GM12872 (cell line): ENCODE measurements around the gene LYZ.

ENCODE experiments used
- TF ChIP-seq, protein P1 (sequence below): IDR thresholded peaks from 3 replicates; pipeline ENCODE4 v1.5.1; 2011; ENCODE audit warnings: low read depth, mild to moderate bottlenecking, low read length, moderate library complexity; ENCODE audit not compliant: insufficient read depth

The LYZ gene

DNA sequence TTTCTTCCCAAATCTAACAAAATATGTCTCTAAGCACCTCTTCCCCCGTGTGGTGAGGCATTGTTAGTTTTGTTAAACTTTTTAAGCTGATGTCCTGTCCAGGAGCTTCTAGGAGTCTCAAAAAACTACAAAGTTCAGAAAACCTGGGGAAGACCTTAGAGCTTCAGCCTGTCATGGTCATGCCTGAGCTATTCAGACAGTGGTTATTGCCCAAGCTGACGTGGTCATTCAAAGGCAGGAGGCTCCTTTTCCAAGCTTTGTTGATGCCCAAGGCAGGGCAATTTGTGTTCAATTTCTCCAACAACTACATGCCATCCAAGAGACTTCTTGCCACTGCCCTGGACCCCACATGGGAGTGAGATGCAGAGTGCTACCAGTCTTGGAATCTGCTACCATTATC lies 5.8 kb upstream of the LYZ start:
- TF ChIP-seq, protein P1, sequence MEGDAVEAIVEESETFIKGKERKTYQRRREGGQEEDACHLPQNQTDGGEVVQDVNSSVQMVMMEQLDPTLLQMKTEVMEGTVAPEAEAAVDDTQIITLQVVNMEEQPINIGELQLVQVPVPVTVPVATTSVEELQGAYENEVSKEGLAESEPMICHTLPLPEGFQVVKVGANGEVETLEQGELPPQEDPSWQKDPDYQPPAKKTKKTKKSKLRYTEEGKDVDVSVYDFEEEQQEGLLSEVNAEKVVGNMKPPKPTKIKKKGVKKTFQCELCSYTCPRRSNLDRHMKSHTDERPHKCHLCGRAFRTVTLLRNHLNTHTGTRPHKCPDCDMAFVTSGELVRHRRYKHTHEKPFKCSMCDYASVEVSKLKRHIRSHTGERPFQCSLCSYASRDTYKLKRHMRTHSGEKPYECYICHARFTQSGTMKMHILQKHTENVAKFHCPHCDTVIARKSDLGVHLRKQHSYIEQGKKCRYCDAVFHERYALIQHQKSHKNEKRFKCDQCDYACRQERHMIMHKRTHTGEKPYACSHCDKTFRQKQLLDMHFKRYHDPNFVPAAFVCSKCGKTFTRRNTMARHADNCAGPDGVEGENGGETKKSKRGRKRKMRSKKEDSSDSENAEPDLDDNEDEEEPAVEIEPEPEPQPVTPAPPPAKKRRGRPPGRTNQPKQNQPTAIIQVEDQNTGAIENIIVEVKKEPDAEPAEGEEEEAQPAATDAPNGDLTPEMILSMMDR, result no peak

DNA sequence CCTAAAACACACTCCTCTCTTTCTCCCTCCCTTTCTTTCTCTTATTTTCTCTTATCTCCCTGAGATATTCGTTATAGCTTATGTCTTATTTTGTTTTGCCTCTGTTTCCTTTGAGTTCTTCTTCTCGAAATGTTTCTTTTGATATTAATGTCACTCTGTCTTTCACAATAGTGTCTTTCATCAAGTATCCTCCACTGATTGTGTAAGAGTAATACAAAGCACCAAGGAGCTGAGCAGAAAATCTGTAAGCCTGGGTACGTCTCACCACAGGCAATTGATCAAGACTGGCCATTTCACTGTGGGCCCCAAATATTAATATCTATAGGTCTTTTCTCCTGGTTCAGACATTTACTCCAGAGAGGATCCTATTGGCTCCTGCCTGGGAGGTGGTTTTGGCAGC lies 4.8 kb upstream of the LYZ start:
- TF ChIP-seq, protein P1, result no peak

DNA sequence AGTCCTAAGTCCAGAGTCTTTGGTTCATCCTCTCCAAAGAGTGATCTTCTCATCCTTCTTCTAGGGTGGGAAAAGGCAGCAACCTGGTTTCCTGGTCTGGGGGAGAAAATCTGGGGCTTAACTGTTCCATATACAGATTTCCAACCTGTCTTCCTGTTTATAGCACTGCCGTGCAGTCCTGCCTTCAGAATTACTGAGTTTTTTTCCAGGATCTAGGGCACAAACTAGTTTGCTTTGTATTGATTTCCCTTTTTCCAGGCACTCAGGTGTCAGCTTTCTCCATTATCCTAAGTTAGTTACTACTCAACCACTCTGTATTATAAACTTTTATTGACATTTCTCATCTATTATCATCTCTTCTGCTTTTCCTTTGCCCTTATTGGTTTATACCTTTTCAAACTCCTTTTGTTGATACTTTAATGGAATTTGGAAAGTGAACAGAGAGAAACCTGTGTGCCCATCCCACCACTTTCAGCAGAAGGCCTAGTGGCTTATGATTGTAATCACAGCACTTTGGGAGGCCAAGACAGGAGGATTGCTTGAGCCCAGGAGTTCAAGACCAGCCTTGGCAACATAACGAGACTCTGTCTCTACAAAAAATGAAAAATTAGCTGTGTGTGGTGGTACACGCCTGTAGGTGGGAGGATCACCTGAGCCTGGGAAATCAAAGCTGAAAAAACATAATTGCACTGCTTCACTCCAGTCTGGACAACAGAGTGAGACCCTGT lies 4.1 kb upstream of the LYZ start:
- TF ChIP-seq, protein P1, result no peak

DNA sequence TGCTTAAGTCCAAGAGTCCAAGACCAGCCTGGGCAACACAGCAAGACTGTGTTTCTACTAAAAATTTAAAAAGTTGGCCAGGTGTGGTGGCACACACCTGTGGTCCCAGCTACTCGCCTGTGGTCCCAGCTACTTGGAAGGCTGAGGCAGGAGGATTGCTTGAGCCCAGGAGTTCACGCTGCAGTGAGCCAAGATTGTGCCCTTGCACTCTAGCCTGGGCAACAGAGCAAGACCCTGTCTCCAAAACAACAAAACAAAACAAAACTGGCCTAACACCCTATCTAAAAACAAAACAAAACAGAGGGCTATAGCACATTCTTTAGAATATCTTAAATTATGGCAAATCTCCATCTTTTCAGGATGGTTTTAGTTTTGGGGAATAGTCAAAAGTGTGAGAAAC lies 3.1 kb upstream of the LYZ start:
- TF ChIP-seq, protein P1, result no peak

DNA sequence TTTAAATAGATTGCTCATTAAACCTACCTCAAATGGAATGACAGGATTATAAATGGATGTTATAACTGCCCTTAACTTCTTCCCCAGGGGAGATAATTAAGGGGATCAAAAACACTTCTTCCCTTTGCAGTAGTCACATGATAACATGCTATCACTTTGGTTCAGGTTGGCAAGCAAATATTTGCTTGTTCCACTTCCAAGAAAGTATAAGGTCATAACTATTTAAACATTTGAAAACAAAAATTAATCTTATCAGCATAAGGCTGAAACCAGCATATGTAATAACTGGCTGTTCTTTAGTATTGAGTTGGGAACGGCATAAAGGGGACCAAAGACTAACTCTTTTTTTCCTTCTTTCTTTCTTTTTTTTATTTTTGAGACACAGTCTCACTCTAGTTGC lies 2.4 kb upstream of the LYZ start:
- TF ChIP-seq, protein P1, result no peak

DNA sequence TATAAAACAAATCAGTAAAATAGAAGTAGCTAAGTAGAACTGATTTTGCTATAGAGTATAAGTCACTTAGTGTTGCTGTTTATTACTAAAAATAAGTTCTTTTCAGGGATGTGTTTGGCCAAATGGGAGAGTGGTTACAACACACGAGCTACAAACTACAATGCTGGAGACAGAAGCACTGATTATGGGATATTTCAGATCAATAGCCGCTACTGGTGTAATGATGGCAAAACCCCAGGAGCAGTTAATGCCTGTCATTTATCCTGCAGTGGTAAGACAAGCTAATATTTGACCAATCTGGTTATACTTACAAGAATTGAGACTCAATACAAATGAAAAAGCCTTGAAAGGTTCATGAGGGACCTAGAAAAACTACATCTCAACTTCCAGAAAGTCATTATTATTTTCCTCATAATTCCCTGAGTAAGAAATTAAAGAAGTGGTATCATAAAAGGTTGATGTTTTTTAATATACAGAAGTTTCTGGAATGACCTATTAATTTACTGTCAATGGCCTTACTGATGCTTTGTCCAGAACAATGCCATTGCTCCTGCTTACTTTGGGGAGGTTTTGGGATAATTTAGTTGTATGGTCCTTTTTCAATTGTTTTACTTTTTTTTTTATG lies 1.9 kb downstream of the LYZ start:
- TF ChIP-seq, protein P1, result no peak

DNA sequence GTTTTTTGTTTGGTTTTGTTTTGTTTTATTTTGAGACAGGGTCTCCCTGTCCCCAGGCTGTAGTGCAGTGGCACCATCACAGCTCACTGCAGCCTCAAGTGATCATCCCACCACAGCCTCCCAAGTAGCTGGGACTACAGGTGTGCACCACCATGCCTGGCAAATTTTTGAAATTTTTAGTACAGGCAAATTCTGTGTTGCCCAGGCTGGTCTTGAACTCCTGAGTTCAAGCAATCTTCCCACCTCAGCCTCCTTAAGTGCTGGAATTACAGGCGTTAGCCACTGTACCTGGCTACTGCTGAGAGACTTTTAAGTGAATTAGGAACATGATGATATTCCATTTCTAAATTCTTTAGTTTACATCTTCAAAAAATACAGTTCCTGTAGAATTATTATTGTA lies 2.6 kb downstream of the LYZ start:
- TF ChIP-seq, protein P1, result no peak
